ENCODE data around the gene WDR35.

DNA sequence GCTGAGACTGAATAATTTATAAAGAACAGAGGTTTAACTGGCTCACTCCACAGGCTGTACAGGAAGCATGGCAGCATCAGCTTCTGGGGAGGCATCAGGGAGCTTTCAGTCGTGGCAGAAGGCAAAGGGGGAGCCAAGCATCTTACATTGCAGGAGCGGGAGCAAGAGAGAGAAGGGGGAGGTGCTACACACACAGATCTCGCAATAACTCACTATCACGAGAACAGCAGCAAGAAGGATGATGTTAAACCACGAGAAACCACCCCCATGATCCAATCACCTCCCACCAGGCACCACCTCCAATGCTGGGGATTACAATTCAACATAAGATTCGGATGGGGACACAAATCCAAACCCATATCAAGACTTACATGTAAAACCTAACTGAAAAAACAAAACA is 40.3 kb upstream of the WDR35 start:
- no peak for TF ChIP-seq CTCF (conservative IDR thresholded peaks at IDR 0.05; ENCODE audit: low read depth, low read length)
- no peak for TF ChIP-seq EZH2 (IDR thresholded peaks at IDR 0.05; ENCODE audit: borderline replicate concordance, low read depth, low read length, poor library complexity, severe bottlenecking)

Measured in A673 (cell line).